GM21723 (cell line): ENCODE results near the gene RAB3IP.

Experiments
- ATAC-seq: cut with Tn5 transposase; IDR thresholded peaks from one replicate; pipeline ENCODE4 v1.9.1; 2021; ENCODE audit warnings: mild to moderate bottlenecking, moderate library complexity; ENCODE audit not compliant: unreplicated experiment

The RAB3IP gene

GRCh38 chr12:69738351-69739286 lies at the start of gene RAB3IP:
Gene RAB3IP (plus strand): TSS chr12:69738860. CDS start chr12:69755409, 16,549 bp downstream.
- peak; percentile 83 for ATAC-seq

GRCh38 chr12:69689638-69690037 lies 49.0 kb upstream of the RAB3IP start:
- ATAC-seq = no peak

- no peak for ATAC-seq
These were observed 44.5 kb upstream of the RAB3IP start for GRCh38 chr12:69694123-69694522.

- no peak for ATAC-seq
These were observed 40.6 kb upstream of the RAB3IP start for GRCh38 chr12:69698054-69698453.

- ATAC-seq = no peak
These were observed 39.7 kb upstream of the RAB3IP start, which contains the start of gene BEST3 for GRCh38 chr12:69698769-69699540. Gene BEST3 (minus strand): TSS chr12:69699303. CDS start chr12:69697798, 1,505 bp downstream.

- ATAC-seq = no peak
These were observed 36.8 kb upstream of the RAB3IP start for GRCh38 chr12:69701826-69702225.

GRCh38 chr12:69703146-69703642 lies 35.5 kb upstream of the RAB3IP start:
- ATAC-seq = no peak

GRCh38 chr12:69704357-69704756 lies 34.3 kb upstream of the RAB3IP start:
- ATAC-seq = no peak

GRCh38 chr12:69708649-69709048 lies 30.0 kb upstream of the RAB3IP start:
- ATAC-seq = no peak

GRCh38 chr12:69712826-69713225 lies 25.8 kb upstream of the RAB3IP start:
- ATAC-seq = no peak

GRCh38 chr12:69714542-69714941 lies 24.1 kb upstream of the RAB3IP start:
- no peak for ATAC-seq

GRCh38 chr12:69719336-69720316 lies 19.0 kb upstream of the RAB3IP start:
- no peak for ATAC-seq

- no peak for ATAC-seq
These were observed 17.9 kb upstream of the RAB3IP start for GRCh38 chr12:69720750-69721149.

- ATAC-seq = no peak
These were observed 11.7 kb upstream of the RAB3IP start for GRCh38 chr12:69726922-69727321.

GRCh38 chr12:69732088-69732487 lies 6.6 kb upstream of the RAB3IP start:
- no peak for ATAC-seq

- no peak for ATAC-seq
These were observed 5.0 kb upstream of the RAB3IP start for GRCh38 chr12:69733638-69734037.

GRCh38 chr12:69739287-69740191 lies 879 bp downstream of the RAB3IP start:
- peak; percentile 50 for ATAC-seq

- no peak for ATAC-seq
These were observed 5.4 kb downstream of the RAB3IP start for GRCh38 chr12:69744109-69744508.

GRCh38 chr12:69751476-69751875 lies 12.8 kb downstream of the RAB3IP start:
- ATAC-seq = no peak
